HG03039 (cell line): Measurements from ENCODE around the gene FMR1.

Experiments
- ATAC-seq: cut with Tn5 transposase; IDR thresholded peaks from one replicate; pipeline ENCODE4 v1.9.1; 2021; ENCODE audit warnings: mild to moderate bottlenecking, moderate library complexity; ENCODE audit not compliant: unreplicated experiment

Gene FMR1

DNA sequence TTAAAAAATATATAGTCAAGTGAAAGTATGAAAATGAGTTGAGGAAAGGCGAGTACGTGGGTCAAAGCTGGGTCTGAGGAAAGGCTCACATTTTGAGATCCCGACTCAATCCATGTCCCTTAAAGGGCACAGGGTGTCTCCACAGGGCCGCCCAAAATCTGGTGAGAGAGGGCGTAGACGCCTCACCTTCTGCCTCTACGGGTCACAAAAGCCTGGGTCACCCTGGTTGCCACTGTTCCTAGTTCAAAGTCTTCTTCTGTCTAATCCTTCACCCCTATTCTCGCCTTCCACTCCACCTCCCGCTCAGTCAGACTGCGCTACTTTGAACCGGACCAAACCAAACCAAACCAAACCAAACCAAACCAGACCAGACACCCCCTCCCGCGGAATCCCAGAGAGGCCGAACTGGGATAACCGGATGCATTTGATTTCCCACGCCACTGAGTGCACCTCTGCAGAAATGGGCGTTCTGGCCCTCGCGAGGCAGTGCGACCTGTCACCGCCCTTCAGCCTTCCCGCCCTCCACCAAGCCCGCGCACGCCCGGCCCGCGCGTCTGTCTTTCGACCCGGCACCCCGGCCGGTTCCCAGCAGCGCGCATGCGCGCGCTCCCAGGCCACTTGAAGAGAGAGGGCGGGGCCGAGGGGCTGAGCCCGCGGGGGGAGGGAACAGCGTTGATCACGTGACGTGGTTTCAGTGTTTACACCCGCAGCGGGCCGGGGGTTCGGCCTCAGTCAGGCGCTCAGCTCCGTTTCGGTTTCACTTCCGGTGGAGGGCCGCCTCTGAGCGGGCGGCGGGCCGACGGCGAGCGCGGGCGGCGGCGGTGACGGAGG is at the start of gene FMR1:
Gene FMR1 (plus strand): TSS at position 728 of the 831 bp plus-strand sequence. CDS start 261 bp downstream, outside the sequence.
- peak; percentile 88 for ATAC-seq

DNA sequence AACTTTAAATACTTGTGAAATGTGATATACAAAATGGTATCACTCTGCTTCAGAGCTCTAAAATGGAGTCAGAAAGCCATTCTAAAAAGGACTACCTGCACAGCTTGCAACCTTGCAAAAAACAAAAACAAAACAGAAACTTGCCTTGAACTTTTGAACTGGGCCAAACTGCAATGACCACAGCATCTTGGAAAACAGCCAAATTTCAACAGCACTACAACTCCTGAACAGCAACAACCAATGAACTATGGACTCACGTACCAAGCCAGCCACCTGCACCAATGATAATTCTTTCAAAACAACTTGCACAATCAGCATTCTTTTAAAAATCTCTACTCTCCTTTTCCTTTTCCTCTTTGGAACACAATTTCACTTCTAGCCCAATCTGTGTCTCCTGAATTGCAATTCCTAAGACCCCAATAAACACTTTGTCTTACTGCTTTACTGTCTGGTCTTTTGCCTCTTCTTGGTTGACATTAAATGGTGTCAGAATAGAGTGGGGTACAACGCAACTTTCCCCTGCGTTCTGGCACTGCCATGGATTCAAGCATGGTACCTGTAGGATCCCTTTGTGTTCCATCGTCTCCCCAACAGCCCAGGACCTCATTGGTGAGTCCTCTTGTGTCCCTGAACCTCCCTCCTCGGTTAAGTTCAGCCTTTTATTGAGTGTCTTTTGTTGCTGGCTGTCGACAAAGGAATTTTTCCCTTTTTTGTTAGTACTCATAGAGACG is 35.7 kb upstream of the FMR1 start:
- ATAC-seq: peak; percentile 94

DNA sequence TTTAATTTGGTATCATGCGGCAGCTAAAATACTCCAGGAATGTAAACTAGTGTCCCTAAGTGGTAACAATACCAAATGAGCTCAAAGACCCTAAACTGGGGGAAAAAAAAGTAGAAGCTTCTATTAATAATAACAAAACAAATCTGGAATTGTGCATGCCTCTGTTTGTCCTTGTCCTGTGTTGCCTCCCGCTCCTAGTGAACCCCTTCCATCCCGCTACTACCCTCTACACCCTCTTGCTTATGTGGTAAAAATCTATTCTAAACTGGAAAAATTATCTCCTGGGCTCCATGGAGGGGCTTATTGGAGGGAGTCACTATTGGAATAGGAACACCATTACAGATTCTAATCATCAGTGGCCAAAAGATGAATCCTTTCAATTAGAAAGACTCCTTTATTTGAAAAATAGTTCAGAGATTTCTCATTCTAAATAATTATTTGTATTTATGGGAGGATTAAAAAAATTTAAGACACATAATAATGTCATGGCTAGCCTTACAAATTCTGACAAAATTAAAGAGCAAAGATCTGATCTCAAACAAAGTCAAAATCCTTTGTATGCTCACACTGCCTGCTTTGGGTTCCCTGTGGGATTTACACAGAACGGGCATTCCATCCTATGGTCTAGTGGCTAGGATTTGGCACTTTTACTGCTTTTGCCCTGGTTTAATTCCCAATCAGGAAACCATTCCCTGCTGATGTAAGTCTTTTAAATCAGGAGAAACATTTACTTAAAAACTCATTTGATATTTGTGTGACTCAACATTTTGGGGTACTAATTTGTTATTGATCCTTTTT is 34.7 kb upstream of the FMR1 start:
- ATAC-seq: no peak

DNA sequence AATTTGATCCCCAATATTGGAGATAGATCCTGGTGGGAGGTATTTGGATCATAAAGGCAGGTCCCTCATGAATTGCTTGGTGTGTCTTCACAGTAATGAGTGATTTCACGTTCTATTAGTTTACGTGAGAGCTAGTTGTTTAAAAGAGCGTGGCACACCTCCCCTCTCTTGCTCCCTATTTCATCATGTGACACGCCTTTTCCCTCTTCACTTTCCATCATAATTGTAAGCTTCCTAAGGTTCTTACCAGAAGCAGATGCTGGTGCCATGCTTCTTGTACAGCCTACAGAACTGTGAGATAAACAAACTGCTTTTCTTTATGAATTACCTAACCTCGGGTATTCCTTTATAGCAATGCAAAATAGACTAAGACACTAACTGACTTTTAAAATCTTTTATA is 34.0 kb upstream of the FMR1 start:
- ATAC-seq: no peak

DNA sequence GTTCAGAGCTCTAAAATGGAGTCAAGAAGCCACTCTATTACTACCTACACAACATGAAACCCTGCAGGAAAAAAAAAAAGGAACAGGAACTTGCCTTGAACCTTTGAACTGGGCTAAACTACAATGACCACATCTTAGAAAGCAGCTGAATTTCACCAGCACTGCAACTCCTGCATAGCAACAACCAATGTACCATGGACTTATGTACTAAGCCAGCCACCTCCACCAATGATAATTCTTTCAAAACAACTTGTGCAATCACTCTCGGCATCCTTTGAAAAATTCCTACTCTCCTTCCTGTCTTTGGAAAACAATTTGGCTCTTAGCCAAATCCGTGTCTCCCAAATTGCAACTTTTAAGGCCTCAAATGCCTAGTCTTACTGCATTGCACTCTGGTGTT is 26.8 kb upstream of the FMR1 start:
- ATAC-seq: no peak

DNA sequence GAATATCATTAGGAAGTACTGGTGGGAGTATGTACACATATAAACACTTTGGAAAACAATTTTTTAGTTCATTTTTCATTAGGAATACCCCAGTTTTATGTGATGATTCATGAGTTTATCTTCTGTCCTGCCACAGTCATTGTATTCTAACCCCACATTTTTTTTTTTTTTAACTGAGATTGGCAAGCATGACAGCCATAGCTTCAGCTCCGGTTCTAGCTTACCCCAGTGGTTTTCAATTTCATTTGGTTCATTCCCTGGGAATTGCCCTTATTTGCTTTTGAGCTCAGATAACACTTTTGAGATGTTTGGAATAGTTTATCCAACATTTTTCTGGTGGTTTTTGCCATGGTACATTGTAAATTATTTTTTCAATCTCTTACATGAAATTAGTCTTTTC is 21.0 kb upstream of the FMR1 start:
- no peak for ATAC-seq

DNA sequence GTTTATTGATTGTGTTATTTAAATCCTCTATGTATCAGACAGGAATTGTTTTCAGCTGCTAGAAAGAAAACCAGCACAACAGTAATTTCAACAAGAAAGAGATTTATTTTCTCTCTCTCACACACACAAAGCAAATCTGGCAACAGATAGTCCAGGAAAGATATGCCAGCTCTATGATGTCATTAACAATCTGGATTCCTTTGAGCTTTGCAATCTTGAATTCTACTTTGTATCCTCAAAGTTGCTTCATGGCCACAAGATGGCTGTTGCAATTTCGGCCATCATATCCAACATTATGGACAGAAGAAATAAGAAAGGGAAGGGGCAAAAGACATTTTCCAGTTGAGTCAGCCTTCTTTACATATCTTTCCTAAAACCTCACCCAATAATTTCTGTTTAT is 19.8 kb upstream of the FMR1 start:
- ATAC-seq: no peak

DNA sequence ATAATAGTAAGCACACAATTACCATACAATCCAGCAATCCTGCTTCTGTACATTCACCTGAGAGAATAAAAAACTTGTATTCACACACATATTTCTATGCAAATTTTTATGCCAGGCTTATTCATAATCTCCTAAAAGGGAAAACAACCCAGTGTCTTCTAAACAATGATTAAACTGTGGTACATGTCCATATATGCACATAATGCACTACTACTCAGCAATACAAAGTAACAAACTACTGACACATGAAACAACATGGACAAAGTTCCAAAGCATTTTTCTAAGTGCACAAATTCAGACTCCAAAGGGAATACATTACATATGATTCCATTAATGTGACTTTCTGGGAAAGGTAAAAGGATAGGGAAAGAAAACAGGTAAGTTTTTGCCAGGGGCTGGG is 18.0 kb upstream of the FMR1 start:
- no peak for ATAC-seq

DNA sequence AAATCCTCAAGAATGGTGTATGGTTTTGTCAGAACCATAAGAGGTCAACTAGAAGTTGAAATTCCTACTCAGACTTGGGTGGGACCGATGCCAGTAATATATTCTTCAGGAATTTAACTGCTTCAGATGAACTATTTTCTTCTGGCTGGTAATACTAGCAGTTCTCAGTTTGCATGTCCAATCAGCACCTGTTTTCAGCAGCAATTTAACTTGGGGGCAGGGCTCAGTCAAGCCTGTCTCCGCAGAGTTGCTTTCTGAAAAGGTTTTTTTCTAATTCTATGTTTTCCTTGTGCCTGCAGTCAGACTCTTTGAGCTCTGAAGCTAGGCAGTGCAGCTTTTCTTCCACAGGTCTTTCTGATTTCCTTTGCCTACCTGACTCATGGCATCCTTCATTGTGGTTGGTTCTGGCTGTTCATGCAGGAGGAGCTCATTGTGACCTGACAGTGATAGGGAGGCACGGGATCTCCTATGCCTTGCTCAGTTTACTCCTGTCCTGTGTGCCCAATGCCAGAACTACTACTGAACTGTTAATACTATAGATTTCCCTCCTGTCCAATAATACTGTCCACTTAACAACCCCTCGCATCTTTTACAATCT is 17.3 kb upstream of the FMR1 start:
- ATAC-seq: no peak

DNA sequence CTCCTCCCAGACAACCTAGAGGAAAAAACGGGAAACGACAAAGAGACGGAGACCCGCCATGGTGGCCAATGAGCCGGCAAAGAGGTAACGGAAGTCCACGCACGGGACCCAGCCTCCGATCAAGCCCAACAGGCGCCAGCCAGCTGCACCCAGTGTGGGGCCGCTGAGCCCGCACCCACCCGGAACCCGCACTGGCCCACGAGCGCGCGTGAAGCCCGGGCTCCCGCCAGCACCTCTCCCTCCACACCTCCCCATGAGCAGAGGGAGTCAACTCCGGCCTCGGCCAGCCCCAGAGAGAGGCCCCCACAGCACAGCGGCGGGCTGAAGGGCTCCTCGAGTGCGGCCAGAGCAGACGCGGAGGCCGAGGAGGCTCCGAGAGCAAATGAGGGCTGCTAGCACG is 14.6 kb upstream of the FMR1 start:
- no peak for ATAC-seq

DNA sequence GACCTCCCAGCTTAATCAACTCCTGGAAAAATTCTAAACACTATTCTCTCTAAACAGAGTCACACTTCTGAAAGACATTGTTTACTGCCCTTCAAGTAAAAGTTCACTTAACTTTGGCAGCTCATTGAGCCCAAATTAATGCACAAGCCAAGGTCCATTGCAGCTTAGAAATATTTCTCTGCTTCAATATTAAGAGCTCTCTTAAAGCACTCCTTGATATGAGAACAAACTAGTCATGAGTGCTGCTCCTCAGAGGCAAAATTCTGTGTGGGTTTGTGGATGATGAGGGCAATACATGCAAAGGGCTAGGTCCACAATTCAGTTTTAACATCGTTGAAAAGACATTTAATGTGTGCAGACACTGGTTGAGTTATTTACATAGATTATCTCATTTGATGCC is 12.8 kb upstream of the FMR1 start:
- no peak for ATAC-seq

DNA sequence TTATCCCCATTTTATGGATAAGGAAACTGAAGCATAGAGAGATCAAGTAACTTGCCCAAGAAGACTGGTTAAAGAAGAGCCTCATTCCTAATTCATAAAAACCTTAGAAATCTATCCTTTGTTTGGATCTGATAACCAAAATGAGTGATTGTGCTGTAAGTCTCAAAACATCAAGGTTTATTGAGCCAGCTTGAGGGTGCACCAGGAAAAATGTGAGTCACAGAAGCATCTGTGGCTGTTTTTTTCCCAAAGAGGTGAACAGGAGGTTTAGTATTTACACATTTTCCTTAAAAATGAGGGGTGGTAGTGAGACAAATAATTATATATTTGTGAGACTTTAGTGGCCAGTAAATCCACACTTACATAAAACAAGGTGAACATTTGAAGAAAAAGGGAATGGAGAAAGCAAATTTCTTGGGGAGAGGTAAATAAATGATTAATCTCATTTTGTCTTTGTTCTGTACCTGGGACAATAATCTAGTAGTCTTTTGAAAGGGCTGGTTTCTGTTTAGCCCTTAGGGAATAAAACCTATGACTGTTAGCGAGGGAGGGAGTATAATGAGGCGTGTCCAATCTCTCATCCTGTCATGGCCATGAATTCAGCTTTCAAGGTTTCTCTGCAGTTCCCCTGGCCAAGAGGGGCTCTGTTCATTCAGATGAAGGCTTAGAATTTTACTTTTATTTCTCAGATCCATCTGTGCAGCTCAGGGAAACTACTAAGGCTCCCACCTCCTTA is 12.2 kb upstream of the FMR1 start:
- no peak for ATAC-seq

DNA sequence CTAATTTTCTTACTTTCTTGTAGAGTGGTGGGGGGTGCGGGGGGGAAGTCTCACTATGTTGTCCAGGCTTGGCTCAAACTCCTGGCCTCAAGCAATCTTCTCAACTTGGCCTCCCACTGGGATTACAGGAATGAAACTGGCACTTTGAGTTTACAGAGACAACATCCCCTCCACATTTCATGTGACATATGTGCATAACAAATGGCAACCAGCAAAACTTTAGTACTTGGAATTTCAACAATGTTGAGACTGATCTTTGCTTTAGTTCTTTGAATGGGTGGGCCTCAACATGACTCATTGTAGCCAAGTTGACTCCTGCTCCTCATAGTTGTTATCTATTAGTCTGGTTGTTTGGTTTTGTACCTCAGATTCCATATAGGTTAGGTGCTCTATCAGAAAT is 11.4 kb upstream of the FMR1 start:
- ATAC-seq: no peak

DNA sequence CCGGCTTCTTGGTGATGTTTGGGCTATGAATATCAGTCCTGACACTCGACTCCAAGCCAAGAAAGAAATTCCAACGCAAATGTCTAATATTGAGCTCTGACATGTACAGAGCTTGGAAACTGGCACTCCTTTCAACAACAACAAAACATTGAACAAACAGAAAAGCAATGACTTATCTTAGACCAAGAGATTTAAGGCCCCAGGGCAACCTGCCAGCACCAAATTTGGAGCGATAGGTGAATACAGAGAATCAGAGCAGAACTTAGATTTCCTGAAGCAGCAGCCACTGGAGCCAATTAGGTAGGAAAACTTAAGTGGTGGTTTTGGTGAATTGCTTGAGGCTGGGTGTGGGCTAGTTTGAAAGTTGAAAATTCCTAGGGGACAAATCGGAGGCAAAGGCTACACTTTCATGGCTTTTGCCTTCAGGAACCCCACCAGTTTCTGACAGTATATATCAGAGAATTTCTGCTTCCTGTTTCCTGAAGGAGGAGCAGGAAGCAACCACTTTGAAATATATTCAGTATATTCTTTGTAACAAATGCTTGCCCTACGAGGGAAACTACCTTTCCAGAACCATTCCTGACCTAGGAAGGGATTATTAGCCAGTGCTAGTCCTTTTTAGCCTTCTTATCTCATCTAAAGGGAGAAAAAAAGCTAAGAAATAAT is 10.1 kb upstream of the FMR1 start:
- no peak for ATAC-seq

DNA sequence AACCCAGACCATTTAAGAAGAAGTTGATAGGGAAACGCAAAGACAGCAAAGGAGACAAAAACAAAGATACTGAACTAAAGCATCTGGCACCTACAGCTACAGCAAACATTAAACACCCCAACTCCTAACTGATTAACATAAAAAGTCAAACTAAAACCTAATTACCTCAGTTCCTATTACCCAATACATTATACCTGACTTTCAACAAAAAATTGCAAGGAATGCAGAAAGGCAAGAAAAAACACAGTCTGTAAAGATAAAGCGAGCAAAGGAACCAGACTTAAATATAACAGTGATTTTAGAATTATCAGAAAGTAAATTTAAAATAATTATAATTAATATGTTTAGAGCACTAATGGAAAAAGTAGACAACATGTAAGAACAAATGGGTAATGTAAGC is 9.4 kb upstream of the FMR1 start:
- ATAC-seq: no peak

DNA sequence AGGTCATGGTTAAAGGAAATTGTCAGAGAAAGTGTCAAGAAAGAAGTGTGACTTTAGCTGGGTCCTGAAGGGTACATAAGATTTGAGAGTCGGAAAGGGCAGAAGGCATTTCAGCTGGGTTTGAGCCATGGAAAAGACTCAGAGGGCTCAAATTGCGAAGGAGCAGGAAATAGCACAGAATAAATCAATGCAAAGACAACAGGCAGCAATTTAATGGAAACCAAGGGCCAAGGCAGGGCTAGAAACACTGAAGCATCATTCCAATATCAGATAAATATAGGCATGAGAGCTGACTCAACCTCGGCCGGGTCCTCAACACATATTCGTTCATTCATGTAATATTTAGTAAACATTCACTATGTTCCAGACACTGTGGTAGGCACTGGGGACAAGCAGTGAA is 3.6 kb upstream of the FMR1 start:
- ATAC-seq: no peak

DNA sequence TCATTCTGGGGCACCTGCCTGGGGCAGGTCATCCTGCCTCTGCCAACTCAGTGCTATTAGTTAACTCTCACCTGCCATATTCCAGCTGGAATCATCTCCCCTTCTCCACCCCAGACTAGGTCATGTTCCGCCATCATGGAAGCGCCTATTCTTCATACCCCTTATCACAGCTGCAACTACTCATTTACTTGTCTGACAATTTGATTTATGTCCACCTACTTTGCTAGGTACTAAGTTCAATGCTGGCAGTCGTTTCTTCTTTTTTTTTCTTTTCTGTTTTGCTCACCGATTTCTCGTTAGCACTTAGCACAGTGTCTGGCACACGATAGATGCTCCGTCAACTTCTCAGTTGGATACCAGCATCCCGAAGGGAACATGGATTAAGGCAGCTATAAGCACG is 1.1 kb upstream of the FMR1 start:
- ATAC-seq: no peak

DNA sequence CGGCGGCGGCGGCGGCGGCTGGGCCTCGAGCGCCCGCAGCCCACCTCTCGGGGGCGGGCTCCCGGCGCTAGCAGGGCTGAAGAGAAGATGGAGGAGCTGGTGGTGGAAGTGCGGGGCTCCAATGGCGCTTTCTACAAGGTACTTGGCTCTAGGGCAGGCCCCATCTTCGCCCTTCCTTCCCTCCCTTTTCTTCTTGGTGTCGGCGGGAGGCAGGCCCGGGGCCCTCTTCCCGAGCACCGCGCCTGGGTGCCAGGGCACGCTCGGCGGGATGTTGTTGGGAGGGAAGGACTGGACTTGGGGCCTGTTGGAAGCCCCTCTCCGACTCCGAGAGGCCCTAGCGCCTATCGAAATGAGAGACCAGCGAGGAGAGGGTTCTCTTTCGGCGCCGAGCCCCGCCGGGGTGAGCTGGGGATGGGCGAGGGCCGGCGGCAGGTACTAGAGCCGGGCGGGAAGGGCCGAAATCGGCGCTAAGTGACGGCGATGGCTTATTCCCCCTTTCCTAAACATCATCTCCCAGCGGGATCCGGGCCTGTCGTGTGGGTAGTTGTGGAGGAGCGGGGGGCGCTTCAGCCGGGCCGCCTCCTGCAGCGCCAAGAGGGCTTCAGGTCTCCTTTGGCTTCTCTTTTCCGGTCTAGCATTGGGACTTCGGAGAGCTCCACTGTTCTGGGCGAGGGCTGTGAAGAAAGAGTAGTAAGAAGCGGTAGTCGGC is 528 bp downstream of the FMR1 start:
- ATAC-seq: peak; percentile 22

DNA sequence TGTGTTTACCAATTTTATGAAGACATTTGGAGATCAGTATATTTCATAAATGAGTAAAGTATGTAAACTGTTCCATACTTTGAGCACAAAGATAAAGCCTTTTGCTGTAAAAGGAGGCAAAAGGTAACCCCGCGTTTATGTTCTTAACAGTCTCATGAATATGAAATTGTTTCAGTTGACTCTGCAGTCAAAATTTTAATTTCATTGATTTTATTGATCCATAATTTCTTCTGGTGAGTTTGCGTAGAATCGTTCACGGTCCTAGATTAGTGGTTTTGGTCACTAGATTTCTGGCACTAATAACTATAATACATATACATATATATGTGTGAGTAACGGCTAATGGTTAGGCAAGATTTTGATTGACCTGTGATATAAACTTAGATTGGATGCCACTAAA is 1.9 kb downstream of the FMR1 start:
- ATAC-seq: no peak
